LoVo (cell line): Measurements from ENCODE around the gene SFXN4.
"Not testable (repeated sequence)": the region's sequence is repeated elsewhere in the genome, so short reads cannot be mapped to it uniquely, and the experiment has no call there.

Source experiments
- DNase-seq: peaks from one replicate; pipeline ENCODE4 v3.0.0-alpha.2; 2016; ENCODE audit warnings: low spot score

SFXN4 gene

GRCh38 chr10:119143657-119144056 is 21.9 kb downstream of the SFXN4 start:
- DNase-seq, result no peak

- no peak for DNase-seq
Observed at GRCh38 chr10:119140603-119141245, 24.8 kb downstream of the SFXN4 start.

GRCh38 chr10:119139464-119140067 is 25.9 kb downstream of the SFXN4 start:
- DNase-seq, result no peak

- DNase-seq, result no peak
Observed at GRCh38 chr10:119138346-119139306, 26.9 kb downstream of the SFXN4 start.

GRCh38 chr10:119137878-119138277 is 27.6 kb downstream of the SFXN4 start:
- DNase-seq, result not testable (repeated sequence)

- DNase-seq, result no peak
Observed at GRCh38 chr10:119136084-119136483, 29.4 kb downstream of the SFXN4 start.

- DNase-seq, result no peak
Observed at GRCh38 chr10:119135513-119135881, 30.0 kb downstream of the SFXN4 start.

GRCh38 chr10:119133949-119134348 is 31.6 kb downstream of the SFXN4 start:
- DNase-seq, result no peak

- DNase-seq, result no peak
Observed at GRCh38 chr10:119132521-119133345, 32.8 kb downstream of the SFXN4 start.

- DNase-seq, result peak; percentile 54
Observed at GRCh38 chr10:119131512-119132240, 33.8 kb downstream of the SFXN4 start.

- DNase-seq, result no peak
Observed at GRCh38 chr10:119129721-119130120, 35.8 kb downstream of the SFXN4 start.

GRCh38 chr10:119125942-119126341 is 39.6 kb downstream of the SFXN4 start:
- DNase-seq, result no peak

- DNase-seq, result no peak
Observed at GRCh38 chr10:119120875-119121274, 44.6 kb downstream of the SFXN4 start.

GRCh38 chr10:119120413-119120867 is 45.1 kb downstream of the SFXN4 start:
- no peak for DNase-seq

GRCh38 chr10:119119400-119119799 is 46.1 kb downstream of the SFXN4 start:
- no peak for DNase-seq

GRCh38 chr10:119118231-119118630 is 47.3 kb downstream of the SFXN4 start:
- no peak for DNase-seq

- no peak for DNase-seq
Observed at GRCh38 chr10:119116326-119116951, 49.1 kb downstream of the SFXN4 start.

GRCh38 chr10:119115926-119116325 is 49.6 kb downstream of the SFXN4 start:
- DNase-seq, result no peak

- DNase-seq, result no peak
Observed at GRCh38 chr10:119113751-119114732, 51.5 kb downstream of the SFXN4 start.
